T-helper 2 cell treated with Interferon-gamma antibody and Interleukin-4, amounts not matched to agents 5 μg/mL and 100 μg/mL, for 36 hours (primary cell): ENCODE measurements around the gene CADM3.
A peak's percentile ranks its signal among the peaks of the same experiment; 100 is the strongest.

Experiments
- DNase-seq: peaks from one replicate; pipeline ENCODE4 v3.0.0; 2021; ENCODE audit warnings: low spot score
- H3K27ac Mint-ChIP-seq: one replicate; pipeline ENCODE4 v1.8.0; 2021; ENCODE audit warnings: mild to moderate bottlenecking, mixed read lengths
- H3K27me3 Mint-ChIP-seq: one replicate; pipeline ENCODE4 v1.8.0; 2021; ENCODE audit warnings: low read depth, mixed read lengths
- H3K36me3 Mint-ChIP-seq: one replicate; pipeline ENCODE4 v1.8.0; 2021; ENCODE audit warnings: low read depth, mixed read lengths
- H3K4me1 Mint-ChIP-seq: one replicate; pipeline ENCODE4 v1.8.0; 2021; ENCODE audit warnings: low read depth, mixed read lengths
- H3K4me3 Mint-ChIP-seq: one replicate; pipeline ENCODE4 v1.8.0; 2022; ENCODE audit warnings: mild to moderate bottlenecking, moderate library complexity, mixed read lengths
- H3K9me3 Mint-ChIP-seq: one replicate; pipeline ENCODE4 v1.8.0; 2021; ENCODE audit warnings: mixed read lengths

Gene CADM3

GRCh38 chr1:159185121-159185520 lies 13.7 kb downstream of the CADM3 start:
- peaks cover 51% of the 10 kb centered on the region for H3K27me3 Mint-ChIP-seq
- DNase-seq = no peak
- H3K4me3 Mint-ChIP-seq = no peak overlapping the region
- no peak overlapping the region for H3K27ac Mint-ChIP-seq
- no peaks in the 10 kb centered on the region for H3K9me3 Mint-ChIP-seq
- H3K4me1 Mint-ChIP-seq = no peaks in the 10 kb centered on the region
- no peaks in the 10 kb centered on the region for H3K36me3 Mint-ChIP-seq

- H3K4me3 Mint-ChIP-seq = no peak overlapping the region
- no peak overlapping the region for H3K27ac Mint-ChIP-seq
- H3K36me3 Mint-ChIP-seq = no peaks in the 10 kb centered on the region
- DNase-seq = no peak
- H3K27me3 Mint-ChIP-seq = peaks cover 54% of the 10 kb centered on the region
- no peaks in the 10 kb centered on the region for H3K4me1 Mint-ChIP-seq
- no peaks in the 10 kb centered on the region for H3K9me3 Mint-ChIP-seq
Measured at GRCh38 chr1:159187033-159187432, 15.6 kb downstream of the CADM3 start.

- Mint-ChIP-seq H3K36me3 (no peaks in the 10 kb centered on the region), H3K9me3 (no peaks in the 10 kb centered on the region), H3K27ac (no peak overlapping the region), H3K4me3 (no peak overlapping the region), H3K4me1 (no peaks in the 10 kb centered on the region), H3K27me3 (peaks cover 54% of the 10 kb centered on the region)
- DNase-seq = no peak
Measured at GRCh38 chr1:159187647-159188374, 16.4 kb downstream of the CADM3 start.

GRCh38 chr1:159188375-159188788 lies 17.0 kb downstream of the CADM3 start:
- Mint-ChIP-seq H3K4me3 (no peak overlapping the region), H3K4me1 (no peaks in the 10 kb centered on the region), H3K27ac (no peak overlapping the region), H3K9me3 (no peaks in the 10 kb centered on the region), H3K27me3 (peaks cover 51% of the 10 kb centered on the region), H3K36me3 (no peaks in the 10 kb centered on the region)
- no peak for DNase-seq

GRCh38 chr1:159190441-159190840 lies 19.0 kb downstream of the CADM3 start:
- no peaks in the 10 kb centered on the region for H3K4me1 Mint-ChIP-seq
- DNase-seq = no peak
- H3K27me3 Mint-ChIP-seq = peaks cover 48% of the 10 kb centered on the region
- no peaks in the 10 kb centered on the region for H3K36me3 Mint-ChIP-seq
- H3K27ac Mint-ChIP-seq = no peak overlapping the region
- no peaks in the 10 kb centered on the region for H3K9me3 Mint-ChIP-seq
- no peak overlapping the region for H3K4me3 Mint-ChIP-seq

- Mint-ChIP-seq H3K36me3 (no peaks in the 10 kb centered on the region), H3K4me3 (no peak overlapping the region), H3K9me3 (no peaks in the 10 kb centered on the region), H3K27ac (no peak overlapping the region), H3K27me3 (peaks cover 18% of the 10 kb centered on the region), H3K4me1 (peaks cover 2% of the 10 kb centered on the region)
- DNase-seq = no peak
Measured at GRCh38 chr1:159196543-159196942, 25.1 kb downstream of the CADM3 start.

- Mint-ChIP-seq H3K27me3 (peaks cover 23% of the 10 kb centered on the region), H3K4me1 (peaks cover 2% of the 10 kb centered on the region), H3K27ac (no peak overlapping the region), H3K9me3 (no peaks in the 10 kb centered on the region), H3K4me3 (no peak overlapping the region), H3K36me3 (no peaks in the 10 kb centered on the region)
- DNase-seq = peak; percentile 31
Measured at GRCh38 chr1:159197561-159198557, 26.4 kb downstream of the CADM3 start.

GRCh38 chr1:159199901-159200300 lies 28.5 kb downstream of the CADM3 start:
- H3K27me3 Mint-ChIP-seq = peaks cover 30% of the 10 kb centered on the region

GRCh38 chr1:159200769-159201168 lies 29.4 kb downstream of the CADM3 start:
- no peak overlapping the region for H3K27ac Mint-ChIP-seq
- H3K4me3 Mint-ChIP-seq = no peak overlapping the region
- peaks cover 30% of the 10 kb centered on the region for H3K27me3 Mint-ChIP-seq
- no peak for DNase-seq
- H3K4me1 Mint-ChIP-seq = peaks cover 2% of the 10 kb centered on the region
- no peaks in the 10 kb centered on the region for H3K36me3 Mint-ChIP-seq
- no peaks in the 10 kb centered on the region for H3K9me3 Mint-ChIP-seq

More at GRCh38 chr1:159199901-159200300, 28.5 kb downstream of the CADM3 start:
- H3K9me3 Mint-ChIP-seq = no peaks in the 10 kb centered on the region
- no peak overlapping the region for H3K4me3 Mint-ChIP-seq
- no peak for DNase-seq
- H3K4me1 Mint-ChIP-seq = peaks cover 2% of the 10 kb centered on the region
- no peaks in the 10 kb centered on the region for H3K36me3 Mint-ChIP-seq
- H3K27ac Mint-ChIP-seq = no peak overlapping the region

GRCh38 chr1:159201642-159202041 lies 30.2 kb downstream of the CADM3 start:
- H3K9me3 Mint-ChIP-seq = no peaks in the 10 kb centered on the region
- no peaks in the 10 kb centered on the region for H3K36me3 Mint-ChIP-seq
- H3K4me1 Mint-ChIP-seq = peaks cover 2% of the 10 kb centered on the region
- H3K27ac Mint-ChIP-seq = no peak overlapping the region
- no peak for DNase-seq
- H3K27me3 Mint-ChIP-seq = peaks cover 33% of the 10 kb centered on the region
- no peak overlapping the region for H3K4me3 Mint-ChIP-seq

GRCh38 chr1:159203610-159204009 lies 32.2 kb downstream of the CADM3 start:
- no peaks in the 10 kb centered on the region for H3K4me1 Mint-ChIP-seq
- no peaks in the 10 kb centered on the region for H3K36me3 Mint-ChIP-seq
- DNase-seq = no peak
- H3K27me3 Mint-ChIP-seq = peaks cover 39% of the 10 kb centered on the region
- no peak overlapping the region for H3K27ac Mint-ChIP-seq
- H3K9me3 Mint-ChIP-seq = no peaks in the 10 kb centered on the region
- H3K4me3 Mint-ChIP-seq = no peak overlapping the region

GRCh38 chr1:159204161-159205141 lies 33.0 kb downstream of the CADM3 start, which contains the start of gene ACKR1:
Gene ACKR1 (plus strand): TSS chr1:159204875. CDS start chr1:159204960, 85 bp downstream.
- Mint-ChIP-seq H3K9me3 (no peaks in the 10 kb centered on the region), H3K4me3 (no peak within 1 kb of the TSS), H3K36me3 (no peaks in the 10 kb centered on the region), H3K27ac (no peak within 1 kb of the TSS), H3K4me1 (no peaks in the 10 kb centered on the region), H3K27me3 (peaks cover 40% of the 10 kb centered on the region)
- no peak for DNase-seq

- H3K9me3 Mint-ChIP-seq = no peaks in the 10 kb centered on the region
- no peaks in the 10 kb centered on the region for H3K36me3 Mint-ChIP-seq
- peaks cover 41% of the 10 kb centered on the region for H3K27me3 Mint-ChIP-seq
- DNase-seq = no peak
- no peak overlapping the region for H3K4me3 Mint-ChIP-seq
- no peaks in the 10 kb centered on the region for H3K4me1 Mint-ChIP-seq
- H3K27ac Mint-ChIP-seq = no peak overlapping the region
Measured at GRCh38 chr1:159205225-159205624, 33.8 kb downstream of the CADM3 start.
